Glutamatergic neuron (in vitro differentiated cells): ENCODE data around the gene COX19. TPM values are rescaled to one million over a fixed set of nuclear protein-coding genes. Genes with fewer than 3 reads are reported as not detected.
"Not testable (repeated sequence)": the region's sequence is repeated elsewhere in the genome, so short reads cannot be mapped to it uniquely, and the experiment has no call there.

Source experiments
- DNase-seq: peaks from one replicate; pipeline ENCODE4 v3.0.0; 2022
- H3K27ac Mint-ChIP-seq: one replicate; pipeline ENCODE4 v1.8.0; 2020; ENCODE audit warnings: mild to moderate bottlenecking, mixed read lengths, inconsistent platforms; ENCODE audit not compliant: unreplicated experiment
- H3K27me3 Mint-ChIP-seq: one replicate; pipeline ENCODE4 v1.8.0; 2020; ENCODE audit warnings: mild to moderate bottlenecking, moderate library complexity, mixed read lengths, inconsistent platforms; ENCODE audit not compliant: unreplicated experiment
- H3K36me3 Mint-ChIP-seq: one replicate; pipeline ENCODE4 v1.8.0; 2020; ENCODE audit warnings: mild to moderate bottlenecking, mixed read lengths, inconsistent platforms; ENCODE audit not compliant: unreplicated experiment
- H3K4me1 Mint-ChIP-seq: one replicate; pipeline ENCODE4 v1.8.0; 2020; ENCODE audit warnings: mild to moderate bottlenecking, low read depth, mixed read lengths, inconsistent platforms; ENCODE audit not compliant: unreplicated experiment
- H3K4me3 Mint-ChIP-seq: one replicate; pipeline ENCODE4 v1.8.0; 2020; ENCODE audit warnings: mild to moderate bottlenecking, mixed read lengths, inconsistent platforms; ENCODE audit not compliant: unreplicated experiment
- H3K9me3 Mint-ChIP-seq: one replicate; pipeline ENCODE4 v1.8.0; 2020; ENCODE audit warnings: mild to moderate bottlenecking, moderate library complexity, mixed read lengths, inconsistent platforms; ENCODE audit not compliant: unreplicated experiment
- total RNA-seq: library from RNA; stranded (reverse); fragmentation: NEBNext Ultra II Directional; extraction: Animal tissue kit (Norgen Biotek cat#: 25700); gene quantifications from one replicate; pipeline ENCODE4 v1.2.1, GENCODE V29; 2021; ENCODE audit not compliant: unreplicated experiment
- TF ChIP-seq, protein P1 (sequence below): fragments of 200-600 bp; sonication (generic); IDR thresholded peaks from one replicate; pipeline ENCODE4 v1.5.0; 2021; ENCODE audit not compliant: partially characterized antibody, unreplicated experiment

The COX19 gene
- total RNA-seq, 1 donor from 2014 or later: 18.4 TPM

- Mint-ChIP-seq H3K36me3 (no peaks in the 10 kb centered on the region), H3K27ac (no peak overlapping the region), H3K27me3 (peaks cover 11% of the 10 kb centered on the region), H3K9me3 (peaks cover 10% of the 10 kb centered on the region), H3K4me3 (no peak overlapping the region), H3K4me1 (peaks cover 3% of the 10 kb centered on the region)
- TF ChIP-seq, protein P1, sequence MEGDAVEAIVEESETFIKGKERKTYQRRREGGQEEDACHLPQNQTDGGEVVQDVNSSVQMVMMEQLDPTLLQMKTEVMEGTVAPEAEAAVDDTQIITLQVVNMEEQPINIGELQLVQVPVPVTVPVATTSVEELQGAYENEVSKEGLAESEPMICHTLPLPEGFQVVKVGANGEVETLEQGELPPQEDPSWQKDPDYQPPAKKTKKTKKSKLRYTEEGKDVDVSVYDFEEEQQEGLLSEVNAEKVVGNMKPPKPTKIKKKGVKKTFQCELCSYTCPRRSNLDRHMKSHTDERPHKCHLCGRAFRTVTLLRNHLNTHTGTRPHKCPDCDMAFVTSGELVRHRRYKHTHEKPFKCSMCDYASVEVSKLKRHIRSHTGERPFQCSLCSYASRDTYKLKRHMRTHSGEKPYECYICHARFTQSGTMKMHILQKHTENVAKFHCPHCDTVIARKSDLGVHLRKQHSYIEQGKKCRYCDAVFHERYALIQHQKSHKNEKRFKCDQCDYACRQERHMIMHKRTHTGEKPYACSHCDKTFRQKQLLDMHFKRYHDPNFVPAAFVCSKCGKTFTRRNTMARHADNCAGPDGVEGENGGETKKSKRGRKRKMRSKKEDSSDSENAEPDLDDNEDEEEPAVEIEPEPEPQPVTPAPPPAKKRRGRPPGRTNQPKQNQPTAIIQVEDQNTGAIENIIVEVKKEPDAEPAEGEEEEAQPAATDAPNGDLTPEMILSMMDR: no peak
- peak; percentile 11 for DNase-seq
Observed at GRCh38 chr7:925601-926000, 49.7 kb downstream of the COX19 start.

- peaks cover 5% of the 10 kb centered on the region for H3K9me3 Mint-ChIP-seq
- H3K4me1 Mint-ChIP-seq: peaks cover 3% of the 10 kb centered on the region
- DNase-seq: peak; percentile 9
Observed at GRCh38 chr7:924541-925231, 50.7 kb downstream of the COX19 start.

DNA sequence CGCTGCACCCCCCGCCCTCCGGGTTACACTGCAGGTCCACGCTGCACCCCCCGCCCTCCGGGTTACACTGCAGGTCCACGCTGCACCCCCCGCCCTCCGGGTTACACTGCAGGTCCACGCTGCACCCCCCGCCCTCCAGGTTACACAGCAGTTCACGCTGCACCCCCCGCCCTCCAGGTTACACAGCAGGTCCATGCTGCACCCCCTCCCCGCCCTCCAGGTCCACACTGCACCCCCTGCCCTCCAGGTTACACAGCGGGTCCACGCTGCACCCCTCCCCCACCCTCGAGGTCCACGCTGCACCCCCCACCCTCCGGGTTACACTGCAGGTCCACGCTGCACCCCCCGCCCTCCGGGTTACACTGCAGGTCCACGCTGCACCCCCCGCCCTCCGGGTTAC is 51.3 kb downstream of the COX19 start:
- not testable (repeated sequence) for H3K27ac Mint-ChIP-seq, H3K36me3 Mint-ChIP-seq, H3K27me3 Mint-ChIP-seq, H3K4me1 Mint-ChIP-seq, H3K4me3 Mint-ChIP-seq, H3K9me3 Mint-ChIP-seq
- peak; percentile 9 for DNase-seq

More at GRCh38 chr7:924541-925231, 50.7 kb downstream of the COX19 start:
- H3K27me3 Mint-ChIP-seq: peaks cover 7% of the 10 kb centered on the region
- no peaks in the 10 kb centered on the region for H3K36me3 Mint-ChIP-seq
- H3K27ac Mint-ChIP-seq: no peak overlapping the region
- TF ChIP-seq, protein P1: no peak
- no peak overlapping the region for H3K4me3 Mint-ChIP-seq

- DNase-seq: peak; percentile 18
- Mint-ChIP-seq H3K9me3 (peaks cover 3% of the 10 kb centered on the region), H3K27ac (no peak overlapping the region), H3K4me3 (no peak overlapping the region), H3K27me3 (peaks cover 4% of the 10 kb centered on the region), H3K36me3 (no peaks in the 10 kb centered on the region), H3K4me1 (peaks cover 3% of the 10 kb centered on the region)
- TF ChIP-seq, protein P1: no peak
Observed at GRCh38 chr7:923108-924041, 52.0 kb downstream of the COX19 start.

GRCh38 chr7:922334-923107 is 52.8 kb downstream of the COX19 start:
- Mint-ChIP-seq H3K36me3 (no peaks in the 10 kb centered on the region), H3K27me3 (peaks cover 7% of the 10 kb centered on the region), H3K4me3 (no peak overlapping the region), H3K9me3 (peaks cover 6% of the 10 kb centered on the region), H3K4me1 (peaks cover 3% of the 10 kb centered on the region), H3K27ac (no peak overlapping the region)
- TF ChIP-seq, protein P1: no peak
- DNase-seq: peak; percentile 10
